ENCODE results near the gene EXOC3. TPM values are rescaled to one million over a fixed set of nuclear protein-coding genes. Genes with fewer than 3 reads are reported as not detected.

Gene EXOC3
- total RNA-seq, 1 experiment from 2014 or later = 55.0 TPM

- TF ChIP-seq CTCF (IDR thresholded peaks at IDR 0.05) (no peak), POLR2AphosphoS5 (IDR thresholded peaks at IDR 0.05; ENCODE audit: low read depth, low read length) (no peak), TCF7L2 (IDR thresholded peaks at IDR 0.05; ENCODE audit: low read depth, low read length) (no peak), SIN3A (IDR thresholded peaks at IDR 0.05; ENCODE audit: borderline replicate concordance, insufficient read depth, low read depth, low read length) (no peak), REST (IDR thresholded peaks at IDR 0.05; ENCODE audit: insufficient read depth in 1 of 2, low read depth in 2 of 2, low read length in 1 of 2) (no peak)
- CTCF ChIA-PET = no interaction called here
- Histone ChIP-seq H3K4me1 (ENCODE audit: control insufficient read depth, insufficient read depth, low read length) (no peaks in the 10 kb centered on the region), H3K4me3 (ENCODE audit: low read depth in 2 of 2, low read length in 2 of 2) (no peak overlapping the region), H3K36me3 (ENCODE audit: control insufficient read depth, insufficient read depth, low read length) (no peaks in the 10 kb centered on the region), H3K27me3 (ENCODE audit: control insufficient read depth, insufficient read depth, low read length) (no peaks in the 10 kb centered on the region), H3K27ac (ENCODE audit: low read length) (no peak overlapping the region), H3K9me3 (ENCODE audit: control insufficient read depth, insufficient read depth, low read depth, low read length) (no peaks in the 10 kb centered on the region)
- ATAC-seq (0 out of 2 replicates have a peak, but pooled peaks have one; percentile 9), DNase-seq (ENCODE audit: low read depth, low spot score) (no peak)
- in situ Hi-C loops (cut with HindIII; ENCODE audit: low pct_unique_long_range_greater_than_20kb, low sequenced_read_pairs) = no loop called here
- intact Hi-C loops (cut with micrococcal nuclease; ENCODE audit: unreplicated experiment) = no loop called here
- BruUV-seq (replicated peaks) = no TSS peak
- POLR2A ChIA-PET = interaction anchor here (0.7 to 0.9 kb wide), 2 partner anchors 9 to 63 kb away, joined by 3 to 7 read pairs; no protein-coding TSS in a partner anchor
These were observed 50.2 kb downstream of the EXOC3 start for GRCh38 chr5:493119-493701.

- ATAC-seq (peak; percentile 42), DNase-seq (ENCODE audit: low read depth, low spot score) (no peak)
- no TSS peak for BruUV-seq (replicated peaks)
- in situ Hi-C loops (cut with HindIII; ENCODE audit: low pct_unique_long_range_greater_than_20kb, low sequenced_read_pairs) (no loop called here), intact Hi-C loops (cut with micrococcal nuclease; ENCODE audit: unreplicated experiment) (no loop called here)
- Histone ChIP-seq H3K36me3 (ENCODE audit: control insufficient read depth, insufficient read depth, low read length) (no peaks in the 10 kb centered on the region), H3K4me3 (ENCODE audit: low read depth in 2 of 2, low read length in 2 of 2) (no peak overlapping the region), H3K9me3 (ENCODE audit: control insufficient read depth, insufficient read depth, low read depth, low read length) (no peaks in the 10 kb centered on the region), H3K27ac (ENCODE audit: low read length) (no peak overlapping the region), H3K27me3 (ENCODE audit: control insufficient read depth, insufficient read depth, low read length) (no peaks in the 10 kb centered on the region), H3K4me1 (ENCODE audit: control insufficient read depth, insufficient read depth, low read length) (no peaks in the 10 kb centered on the region)
- ChIA-PET POLR2A (no interaction called here), CTCF (no interaction called here)
- TF ChIP-seq SIN3A (IDR thresholded peaks at IDR 0.05; ENCODE audit: borderline replicate concordance, insufficient read depth, low read depth, low read length) = no peak
- no peak for TF ChIP-seq POLR2AphosphoS5 (IDR thresholded peaks at IDR 0.05; ENCODE audit: low read depth, low read length)
- TF ChIP-seq CTCF (IDR thresholded peaks at IDR 0.05) = no peak
- TF ChIP-seq TCF7L2 (IDR thresholded peaks at IDR 0.05; ENCODE audit: low read depth, low read length) = no peak
- no peak for TF ChIP-seq REST (IDR thresholded peaks at IDR 0.05; ENCODE audit: insufficient read depth in 1 of 2, low read depth in 2 of 2, low read length in 1 of 2)
These were observed 50.8 kb downstream of the EXOC3 start for GRCh38 chr5:493758-494157.
